ENCODE measurements around the gene SLC9A3.
"Not testable (repeated sequence)": the region's sequence is repeated elsewhere in the genome, so short reads cannot be mapped to it uniquely, and the experiment has no call there.

Gene SLC9A3

GRCh38 chr5:491856-492155, 32.4 kb downstream of the SLC9A3 start:
- no peak for DNase-seq (ENCODE audit: extremely low read depth in 1 of 2, low read depth in 1 of 2)

- DNase-seq (ENCODE audit: extremely low read depth in 1 of 2, low read depth in 1 of 2): no peak
These were observed 33.0 kb downstream of the SLC9A3 start for GRCh38 chr5:491119-491855.

GRCh38 chr5:490116-491106, 33.8 kb downstream of the SLC9A3 start:
- no peak for DNase-seq (ENCODE audit: extremely low read depth in 1 of 2, low read depth in 1 of 2)

GRCh38 chr5:489689-490080, 34.6 kb downstream of the SLC9A3 start:
- DNase-seq (ENCODE audit: extremely low read depth in 1 of 2, low read depth in 1 of 2): no peak

DNA sequence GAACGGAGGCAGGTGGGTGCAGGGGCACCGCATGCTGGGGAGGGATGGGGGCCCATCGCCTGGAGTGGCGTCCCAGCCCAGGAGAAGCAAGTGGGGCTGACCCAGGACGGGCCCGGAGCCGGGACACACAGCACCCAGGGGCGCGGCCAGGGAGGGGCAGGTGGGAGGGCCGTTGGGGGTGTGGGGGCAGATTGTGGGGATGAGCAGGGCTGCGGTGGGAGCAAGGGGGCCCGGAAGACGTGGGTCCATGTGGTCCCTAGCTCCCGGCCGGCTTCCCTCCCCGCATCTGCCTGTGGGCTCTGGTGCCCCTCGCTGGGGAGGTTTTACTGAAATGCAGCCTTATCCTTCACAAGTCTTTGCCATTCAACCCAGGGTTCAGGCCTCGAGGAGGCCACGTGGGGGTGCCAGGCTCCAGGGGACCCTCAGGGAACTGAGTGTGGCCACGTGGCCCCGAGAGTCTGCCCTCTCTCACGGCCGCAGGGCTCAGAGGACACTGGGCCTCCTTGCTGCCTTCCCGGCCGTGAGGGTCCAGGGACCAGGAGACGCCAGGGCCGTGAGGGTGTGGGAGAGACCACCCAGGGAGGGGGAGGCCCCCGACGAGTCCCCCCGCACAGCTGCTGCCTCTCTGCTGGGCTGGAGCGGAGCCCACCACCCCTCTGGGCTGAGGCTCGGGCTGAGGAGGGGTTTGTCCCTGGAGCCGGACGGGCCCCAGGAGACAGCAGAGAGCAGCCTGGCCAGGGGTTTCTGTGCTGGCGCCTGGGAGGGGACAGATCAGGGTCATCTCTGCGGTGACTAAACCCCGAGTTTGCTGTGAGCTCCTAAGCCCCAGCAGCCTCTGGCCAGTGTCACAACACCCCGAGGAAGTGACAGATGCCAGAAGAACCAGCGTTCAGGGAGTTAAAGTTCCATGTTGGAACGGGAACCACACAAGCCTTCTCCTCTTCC, 35.2 kb downstream of the SLC9A3 start:
- DNase-seq (ENCODE audit: extremely low read depth in 1 of 2, low read depth in 1 of 2): no peak

DNA sequence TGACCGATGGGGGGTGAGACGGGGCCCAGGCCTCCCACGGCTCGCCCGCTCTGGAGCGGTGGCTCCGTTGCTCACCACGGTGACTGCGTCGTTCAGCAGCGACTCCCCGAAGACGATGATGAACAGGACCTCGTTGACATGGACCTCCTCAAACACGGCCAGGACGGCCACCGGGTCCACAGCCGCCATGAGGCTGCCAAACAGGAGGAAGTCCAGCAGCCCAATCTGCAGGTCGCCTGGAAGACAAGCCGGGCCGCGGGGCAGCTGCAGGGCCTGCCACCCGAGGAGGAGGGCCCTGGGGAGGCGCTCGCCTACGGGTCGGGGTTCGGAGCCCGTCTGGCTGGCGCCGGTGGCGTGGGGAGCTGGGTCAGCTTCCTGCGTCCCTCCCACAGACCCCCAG, 36.0 kb downstream of the SLC9A3 start:
- DNase-seq (ENCODE audit: extremely low read depth in 1 of 2, low read depth in 1 of 2): no peak

DNA sequence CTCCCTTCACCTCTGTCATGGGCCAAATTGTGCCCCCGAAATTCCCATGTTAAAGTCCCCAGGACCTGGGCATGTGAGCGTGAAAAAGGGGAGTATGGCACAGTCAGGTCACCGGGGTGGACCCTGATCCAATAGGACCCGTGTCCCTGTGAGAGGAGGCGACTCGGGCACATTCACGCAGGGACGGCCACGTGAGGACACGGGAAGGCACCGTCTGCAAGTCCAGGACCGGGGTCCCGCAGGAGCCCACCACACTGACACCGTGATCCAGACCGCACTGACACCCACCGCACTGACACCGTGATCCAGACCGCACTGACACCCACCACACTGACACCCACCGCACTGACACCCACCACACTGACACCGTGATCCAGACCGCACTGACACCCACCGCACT, 37.7 kb downstream of the SLC9A3 start:
- DNase-seq (ENCODE audit: extremely low read depth in 1 of 2, low read depth in 1 of 2): not testable (repeated sequence)

DNA sequence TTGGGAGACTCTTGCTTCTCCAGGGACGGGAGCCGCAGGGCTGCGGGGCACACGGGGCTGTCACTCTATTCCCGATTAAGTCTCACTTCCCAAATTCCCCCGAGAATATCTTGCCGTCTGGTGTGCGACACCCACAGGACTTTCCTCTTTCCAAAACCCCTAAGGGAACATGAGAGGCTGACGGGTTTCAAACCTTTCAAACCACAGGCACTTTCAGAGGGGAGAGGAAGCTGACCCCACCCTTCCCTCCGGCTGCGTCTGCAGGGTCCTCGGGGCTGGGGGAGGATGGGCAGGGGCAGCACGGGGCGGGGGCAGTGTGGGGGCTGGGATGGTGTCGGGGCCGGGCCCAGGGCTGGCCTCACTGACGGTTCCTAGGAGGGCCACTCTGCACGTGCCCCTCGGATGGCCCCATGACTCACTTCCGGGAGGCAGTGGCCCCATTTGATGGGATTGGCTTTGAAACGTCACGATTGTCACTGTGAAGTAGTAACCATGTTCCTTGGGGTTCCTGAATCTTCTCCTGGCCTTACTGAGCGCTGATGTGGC, 38.2 kb downstream of the SLC9A3 start:
- no peak for DNase-seq (ENCODE audit: extremely low read depth in 1 of 2, low read depth in 1 of 2)

- DNase-seq (ENCODE audit: extremely low read depth in 1 of 2, low read depth in 1 of 2): no peak
These were observed 38.9 kb downstream of the SLC9A3 start for GRCh38 chr5:485113-485945.

DNA sequence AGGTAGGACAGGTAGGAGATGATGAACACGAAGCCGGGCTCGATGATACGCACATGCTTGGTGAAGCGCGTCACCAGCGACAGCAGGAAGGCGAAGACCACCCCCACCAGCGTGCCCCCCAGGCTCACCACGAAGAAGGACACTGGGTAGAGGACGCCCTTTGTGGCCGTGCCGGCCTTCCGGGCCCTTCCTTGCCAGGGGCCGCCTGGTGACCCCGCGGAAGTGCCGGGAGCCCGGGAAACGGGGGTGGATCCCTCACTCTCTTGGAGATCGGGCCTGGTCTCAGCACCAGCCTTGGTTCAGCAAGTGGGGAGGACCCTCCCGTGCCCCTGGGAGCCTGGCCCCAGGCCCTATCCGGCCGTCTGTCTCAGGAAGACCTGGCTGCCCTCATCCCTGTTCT, 39.7 kb downstream of the SLC9A3 start:
- no peak for DNase-seq (ENCODE audit: extremely low read depth in 1 of 2, low read depth in 1 of 2)

DNA sequence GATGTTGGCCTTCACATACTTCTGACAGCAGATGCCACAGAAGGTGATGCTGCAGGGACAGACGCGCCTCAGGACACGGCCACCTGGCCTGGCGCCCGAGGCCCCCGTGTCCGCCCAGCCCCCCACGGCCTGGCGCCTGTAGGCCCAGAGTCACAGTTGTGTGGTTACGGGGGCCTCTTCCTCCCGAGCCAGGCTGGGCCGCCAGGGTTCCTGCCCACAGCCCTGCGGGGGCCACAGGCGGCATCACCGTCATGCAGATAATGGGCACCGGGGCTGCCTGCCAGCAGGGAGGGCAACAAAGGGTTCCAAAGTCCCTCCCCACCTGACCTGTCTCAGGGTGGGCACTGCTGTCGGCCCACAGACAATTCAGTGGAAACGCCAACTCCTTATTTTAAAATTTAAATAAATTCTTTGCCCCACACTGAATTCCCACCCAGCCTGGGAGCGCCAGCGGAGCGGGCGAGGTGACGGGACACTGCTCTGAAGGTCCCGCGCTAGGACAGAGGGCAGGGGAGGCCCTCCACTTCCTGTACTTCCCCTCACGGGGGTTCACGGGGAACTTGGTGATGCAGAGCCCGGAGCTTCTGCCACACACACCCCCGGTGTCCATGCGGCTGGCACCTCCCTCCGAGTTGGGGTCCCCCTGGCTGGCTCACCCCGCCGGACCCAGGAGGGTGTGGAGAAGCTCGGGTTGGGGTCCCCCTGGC, 40.7 kb downstream of the SLC9A3 start:
- no peak for DNase-seq (ENCODE audit: extremely low read depth in 1 of 2, low read depth in 1 of 2)

DNA sequence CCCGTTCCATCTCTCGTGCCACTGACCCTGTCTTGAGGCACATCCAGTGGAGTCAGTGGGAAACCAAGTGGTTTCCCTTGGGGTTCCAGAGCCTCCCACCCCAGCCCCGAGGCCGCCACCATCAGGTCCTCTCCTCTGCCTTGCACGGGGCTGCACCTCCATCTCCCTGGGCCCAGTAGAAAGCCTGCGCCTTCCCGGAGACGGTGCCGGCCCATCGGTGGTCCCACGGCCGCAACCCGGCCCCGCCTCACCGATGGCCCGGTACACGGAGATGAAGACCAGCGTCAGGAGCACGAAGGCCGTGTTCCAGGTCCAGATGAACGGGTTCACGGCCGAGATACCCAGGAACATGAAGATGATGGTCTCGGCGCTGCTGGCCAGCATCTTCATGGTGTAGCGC, 41.2 kb downstream of the SLC9A3 start:
- DNase-seq (ENCODE audit: extremely low read depth in 1 of 2, low read depth in 1 of 2): no peak

DNA sequence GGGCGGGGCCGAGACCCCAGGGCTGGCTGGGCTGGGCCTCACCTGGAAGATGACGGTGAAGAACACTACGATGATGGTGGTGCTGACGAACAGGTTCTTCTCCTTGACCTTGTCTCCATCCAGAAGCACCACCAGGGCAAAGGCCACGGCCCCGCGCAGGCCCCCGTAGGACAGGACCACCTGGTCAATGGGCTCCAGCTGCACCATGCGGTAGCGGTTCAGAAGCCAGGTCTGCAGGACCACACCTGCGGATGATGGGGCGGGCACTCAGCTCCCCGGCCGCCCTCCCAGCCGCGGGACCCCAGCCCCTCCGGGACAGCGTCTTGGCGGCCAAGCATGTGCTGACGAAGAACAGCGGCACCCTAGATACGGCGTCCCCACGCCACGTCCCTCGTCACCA, 41.7 kb downstream of the SLC9A3 start:
- no peak for DNase-seq (ENCODE audit: extremely low read depth in 1 of 2, low read depth in 1 of 2)

GRCh38 chr5:482021-482420, 42.2 kb downstream of the SLC9A3 start:
- DNase-seq (ENCODE audit: extremely low read depth in 1 of 2, low read depth in 1 of 2): no peak

DNA sequence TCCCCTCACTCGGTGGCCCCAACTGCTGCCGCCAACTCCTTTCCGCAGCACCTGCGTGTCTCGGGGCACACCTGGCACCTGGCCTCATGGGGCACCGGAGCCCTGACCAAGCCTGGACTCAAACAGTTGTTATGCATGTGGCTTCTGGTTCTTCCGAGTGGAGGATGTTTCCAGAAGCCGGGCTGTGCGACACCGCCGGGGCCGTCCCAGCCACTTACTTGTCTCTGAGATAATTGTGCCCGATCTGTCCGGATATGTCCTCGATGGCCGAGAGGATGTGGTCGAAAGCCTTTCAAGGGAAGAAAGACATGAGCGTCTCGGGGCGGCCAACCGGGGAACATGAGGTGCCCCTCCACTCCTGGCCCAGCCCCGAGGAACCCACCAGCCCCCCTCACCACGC, 42.9 kb downstream of the SLC9A3 start:
- no peak for DNase-seq (ENCODE audit: extremely low read depth in 1 of 2, low read depth in 1 of 2)

- DNase-seq (ENCODE audit: extremely low read depth in 1 of 2, low read depth in 1 of 2): no peak
These were observed 44.5 kb downstream of the SLC9A3 start for GRCh38 chr5:479566-480319.

- DNase-seq (ENCODE audit: extremely low read depth in 1 of 2, low read depth in 1 of 2): no peak
These were observed 45.2 kb downstream of the SLC9A3 start for GRCh38 chr5:478982-479535.

DNA sequence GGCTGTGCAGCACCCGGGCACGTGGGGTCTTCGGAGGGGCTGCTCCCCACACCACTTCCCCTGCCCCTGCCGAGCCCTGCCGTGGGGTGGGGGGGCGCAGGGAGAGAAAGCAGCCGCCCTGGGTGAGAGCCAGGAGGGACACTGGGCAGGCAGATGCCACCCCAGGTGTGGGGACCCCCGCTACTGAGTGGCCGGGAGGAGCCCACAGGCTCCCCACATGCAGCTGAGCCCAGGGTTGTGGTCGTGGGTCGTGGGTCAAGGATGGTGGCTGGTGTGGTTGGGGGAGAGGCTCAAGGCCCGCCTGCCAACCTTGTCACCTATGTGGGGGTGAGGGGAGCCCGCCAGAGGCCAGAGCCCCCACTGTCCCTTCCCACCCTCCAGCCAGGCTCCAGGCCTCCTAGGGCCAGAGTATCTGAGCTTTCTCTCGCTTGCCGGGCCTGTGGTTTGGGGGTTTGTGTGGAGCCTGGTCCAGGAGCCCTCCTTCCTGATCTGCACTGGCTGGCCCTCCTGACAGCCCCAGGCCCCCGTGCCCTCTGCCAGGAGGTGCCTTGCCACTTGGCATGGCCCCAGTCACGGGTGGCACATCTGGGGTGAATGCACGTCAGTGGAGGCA, 45.8 kb downstream of the SLC9A3 start:
- DNase-seq (ENCODE audit: extremely low read depth in 1 of 2, low read depth in 1 of 2): no peak

Data from activated CD8-positive, alpha-beta memory T cell treated with anti-CD3 and anti-CD28 coated beads for 1 hour (primary cell).